Cerebellar nuclear complex (tissue), 1 donor: Measurements from ENCODE around the gene ARID5B.

Source experiments
- DNase-seq, 2 experiments: peaks; one replicate each; lab custom pipeline; 2025; lab: John Stamatoyannopoulos, UW

ARID5B gene

DNA sequence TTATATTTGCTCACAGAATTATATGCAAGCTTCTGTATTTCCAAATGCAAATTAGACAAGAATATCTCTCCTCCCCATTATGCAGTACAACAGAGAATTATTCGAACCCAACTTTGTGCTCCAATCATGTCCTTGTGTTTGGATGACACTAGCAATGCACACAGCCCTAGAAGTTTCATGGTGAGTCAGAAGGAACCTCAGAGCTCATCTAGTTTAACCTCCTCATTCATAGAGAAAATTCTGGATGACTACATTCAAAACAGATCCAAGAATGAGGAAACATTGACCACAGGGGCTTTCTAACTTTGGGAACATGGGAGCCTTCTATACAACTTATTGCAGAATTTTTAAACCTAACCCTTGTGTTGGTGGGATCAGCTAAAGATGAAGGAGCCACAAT is 12.8 kb upstream of the ARID5B start:
- no peak for DNase-seq

DNA sequence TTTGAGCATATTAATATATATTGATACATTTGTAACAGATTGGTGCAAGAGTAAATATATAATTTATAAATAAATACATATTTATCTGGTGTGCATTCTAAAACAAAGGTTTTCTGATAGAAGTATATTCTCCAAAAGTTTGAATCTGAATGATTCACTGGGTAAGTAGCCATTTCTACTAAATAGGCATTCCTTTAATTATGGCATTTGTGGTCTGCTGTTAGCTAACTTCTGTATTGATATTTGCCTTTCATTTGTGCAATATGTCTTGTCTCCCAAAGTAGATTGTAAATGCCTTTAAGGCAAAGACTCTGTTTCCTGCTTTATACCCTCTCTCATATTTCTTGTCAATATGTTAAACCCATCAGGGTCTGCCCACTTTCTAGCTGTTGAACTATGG is 11.1 kb upstream of the ARID5B start:
- DNase-seq: no peak

GRCh38 chr10:61890881-61891409 is 10.6 kb upstream of the ARID5B start:
- no peak for DNase-seq

- no peak for DNase-seq
These were observed 9.5 kb upstream of the ARID5B start for GRCh38 chr10:61891906-61892585.

- DNase-seq: no peak
These were observed 8.5 kb upstream of the ARID5B start for GRCh38 chr10:61892961-61893360.

DNA sequence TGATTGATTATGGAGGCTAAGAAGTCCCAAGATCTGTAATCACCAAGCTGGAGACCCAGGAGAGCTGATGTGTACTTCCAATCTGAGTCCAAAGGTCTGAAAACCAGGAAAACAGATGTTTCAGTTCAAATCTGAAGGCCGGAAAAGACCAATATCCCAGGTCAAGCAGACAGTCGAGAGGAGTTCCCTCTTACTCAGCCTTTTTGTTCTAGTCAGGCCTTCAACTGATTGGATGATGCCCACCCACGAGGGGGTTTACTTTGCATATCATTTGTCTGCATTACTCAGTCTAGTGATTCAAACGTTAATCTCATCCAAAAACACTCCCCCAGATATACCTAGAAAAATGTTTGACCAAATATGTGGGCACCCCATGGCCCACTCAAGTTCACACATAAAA is 7.4 kb upstream of the ARID5B start:
- DNase-seq: no peak

- DNase-seq: no peak
These were observed 5.5 kb upstream of the ARID5B start for GRCh38 chr10:61895898-61896600.

- DNase-seq: no peak
These were observed 4.4 kb upstream of the ARID5B start for GRCh38 chr10:61896854-61897661.

GRCh38 chr10:61897671-61898434 is 3.6 kb upstream of the ARID5B start:
- no peak for DNase-seq

GRCh38 chr10:61898435-61898778 is 3.1 kb upstream of the ARID5B start:
- no peak for DNase-seq

DNA sequence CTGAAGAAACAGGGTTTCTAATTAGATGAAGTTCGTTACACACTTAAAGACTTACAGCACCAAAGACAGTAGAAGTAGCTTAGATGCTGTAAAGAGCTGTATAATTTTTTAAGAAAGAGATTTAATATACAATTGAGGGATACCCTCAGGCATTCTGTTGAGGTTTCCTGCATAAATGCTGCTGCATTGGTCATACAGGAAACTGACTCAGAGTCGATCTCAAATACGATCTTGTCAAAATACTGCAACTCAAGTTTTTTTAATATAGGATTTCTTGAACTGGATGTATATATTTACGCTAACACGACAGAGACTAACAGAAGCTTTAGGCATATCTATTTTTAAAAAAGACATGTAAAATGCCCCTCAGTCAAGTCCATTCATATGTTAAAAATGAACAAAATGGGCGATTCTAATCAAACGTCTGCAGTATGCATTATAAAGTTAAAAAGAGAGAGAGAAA is 2.4 kb upstream of the ARID5B start:
- no peak for DNase-seq

DNA sequence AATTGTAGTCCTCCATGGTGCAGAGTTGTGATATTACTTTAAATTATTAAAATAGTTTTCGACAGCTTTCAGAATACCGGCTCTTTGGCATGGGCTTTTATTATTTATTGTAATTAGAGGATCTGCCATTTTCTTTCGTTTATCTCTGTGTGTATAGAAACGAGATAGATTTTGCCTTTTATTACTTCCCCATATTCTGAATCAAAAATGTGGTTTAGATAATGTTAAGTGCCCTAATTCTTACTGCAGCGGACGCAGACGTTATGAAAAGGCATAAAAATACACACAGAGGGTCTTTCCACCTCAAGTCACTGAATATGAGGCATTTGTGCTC is 1.9 kb upstream of the ARID5B start:
- no peak for DNase-seq

DNA sequence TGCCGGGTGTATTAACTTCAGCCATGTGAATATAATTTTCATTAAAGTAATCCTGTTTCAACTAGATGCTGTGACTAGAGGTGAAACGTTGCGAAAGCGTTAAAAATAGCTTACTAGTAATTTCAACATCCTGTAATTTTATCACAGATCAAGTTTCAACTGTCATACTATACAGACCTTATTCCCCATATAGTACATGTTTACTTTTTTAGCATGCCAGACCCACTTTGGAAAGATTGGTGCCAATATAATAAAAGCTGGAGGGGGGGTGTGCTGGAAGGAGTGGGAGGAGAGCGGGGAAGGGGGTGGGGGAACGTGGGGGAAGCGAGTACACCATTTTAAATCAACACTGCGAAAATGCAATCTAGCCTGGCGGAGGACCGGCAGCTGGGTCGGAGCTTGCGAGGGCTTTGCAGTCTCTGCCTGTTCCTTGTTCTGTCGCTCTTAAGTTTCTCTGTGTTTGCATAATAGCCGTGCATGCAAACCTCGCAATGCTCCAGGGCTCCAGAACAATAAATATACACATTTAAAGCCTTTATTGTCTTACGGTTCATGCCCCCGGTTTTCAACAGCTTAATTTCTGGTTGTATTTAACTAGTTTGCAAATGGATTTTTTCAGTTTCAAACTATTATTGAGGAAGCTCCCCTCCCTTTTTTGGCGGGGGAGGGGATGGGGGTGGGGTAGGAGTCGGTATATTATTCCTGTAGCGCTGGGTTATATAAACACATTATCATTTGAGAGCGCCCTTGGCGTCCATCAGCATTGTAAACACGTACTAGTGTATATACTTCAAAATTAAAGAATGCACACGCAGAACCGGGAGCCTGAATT is 1.3 kb upstream of the ARID5B start:
- no peak for DNase-seq

DNA sequence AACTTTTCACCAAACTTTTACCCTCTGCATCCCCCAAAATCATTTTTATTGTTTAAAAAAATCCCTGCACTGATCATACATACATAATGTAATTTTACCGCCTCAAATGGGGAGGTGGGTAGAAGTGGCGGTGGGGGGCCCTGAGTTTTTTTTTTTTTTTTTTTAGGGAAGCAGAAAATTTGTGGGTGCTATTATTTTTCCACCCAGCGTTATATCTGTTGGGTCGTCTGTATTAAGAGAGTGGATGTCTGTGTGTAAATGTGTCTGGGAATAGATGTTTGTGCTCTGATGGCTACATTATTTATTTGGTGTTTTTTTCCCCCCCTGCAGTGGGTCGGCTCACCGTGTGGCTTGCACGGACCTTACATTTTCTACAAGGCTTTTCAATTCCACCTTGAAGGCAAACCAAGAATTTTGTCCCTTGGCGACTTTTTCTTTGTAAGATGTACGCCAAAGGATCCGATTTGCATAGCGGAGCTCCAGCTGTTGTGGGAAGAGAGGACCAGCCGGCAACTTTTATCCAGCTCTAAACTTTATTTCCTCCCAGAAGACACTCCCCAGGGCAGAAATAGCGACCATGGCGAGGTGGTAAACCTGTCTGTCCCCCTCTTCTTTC is 438 bp downstream of the ARID5B start:
- no peak for DNase-seq

GRCh38 chr10:61902445-61903220 is 1.1 kb downstream of the ARID5B start:
- no peak for DNase-seq

- no peak for DNase-seq
These were observed 1.9 kb downstream of the ARID5B start for GRCh38 chr10:61903221-61903927.

DNA sequence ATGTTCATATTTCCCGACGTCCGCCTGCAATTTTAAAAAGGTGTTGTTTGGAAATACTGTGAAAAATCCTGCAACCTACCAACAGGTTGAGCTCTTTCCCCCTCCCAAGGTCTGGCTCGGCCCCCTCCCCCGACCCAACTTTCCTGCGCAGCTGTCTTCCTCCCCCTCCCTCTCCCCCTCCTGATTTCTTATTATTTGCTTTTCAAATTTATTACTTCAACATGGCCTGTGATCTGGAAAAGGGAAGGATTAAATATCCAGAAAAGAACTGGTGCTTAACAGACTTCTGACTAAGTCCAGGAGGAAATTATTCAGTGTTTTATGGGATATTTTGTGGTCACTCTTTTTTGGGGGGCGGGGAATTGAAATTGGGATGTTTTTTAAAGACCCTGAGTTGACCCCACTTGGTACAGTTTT is 2.4 kb downstream of the ARID5B start:
- no peak for DNase-seq

DNA sequence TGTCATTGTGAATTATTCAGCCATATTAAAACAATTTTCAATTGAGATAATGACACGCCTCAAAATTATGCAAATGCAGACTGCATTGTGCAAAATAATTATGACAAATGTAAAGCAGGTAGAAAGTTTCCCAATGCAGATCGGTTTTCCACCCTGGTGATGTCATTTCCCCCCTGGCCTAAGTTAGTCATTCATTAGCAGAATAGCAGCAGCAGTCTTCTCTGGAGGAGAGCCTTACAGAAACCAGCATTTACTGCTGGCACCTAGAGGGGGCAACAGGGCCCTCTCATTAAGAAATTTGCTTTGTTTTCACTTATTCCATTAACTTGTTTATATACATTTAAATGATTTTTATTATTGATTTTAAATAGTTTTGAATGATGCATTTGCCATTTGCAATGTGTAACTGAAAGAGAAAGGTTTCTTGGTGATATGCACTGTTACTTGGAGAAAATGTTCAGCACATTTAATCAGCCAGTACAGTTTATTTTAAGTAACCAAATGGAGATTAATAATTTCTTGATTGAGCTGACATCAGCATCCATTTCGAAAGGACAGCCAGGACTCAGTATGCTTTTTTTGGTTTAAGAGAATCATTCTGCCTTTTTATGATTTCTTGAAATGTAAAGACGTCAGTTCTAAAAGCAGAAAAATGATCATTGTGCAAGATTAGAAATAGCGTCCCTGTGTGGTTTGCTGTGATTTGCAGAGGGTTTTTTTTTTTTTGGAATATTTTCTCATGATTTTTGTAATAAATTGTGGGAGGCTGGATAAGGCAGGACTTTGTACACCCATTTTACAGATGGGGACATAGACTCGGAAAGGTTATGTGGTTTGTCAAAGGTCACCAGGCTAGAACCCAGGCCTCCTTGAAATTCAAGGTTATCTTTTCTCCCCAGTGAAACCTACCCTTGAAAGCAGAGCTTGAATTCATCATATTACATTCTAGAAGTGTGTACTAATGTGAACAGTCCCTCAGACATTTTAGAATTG is 3.5 kb downstream of the ARID5B start:
- no peak for DNase-seq
